Measurements from ENCODE around the gene MRPL43. TPM values are rescaled to one million over a fixed set of nuclear protein-coding genes. Genes with fewer than 3 reads are reported as not detected.

The MRPL43 gene
- total RNA-seq (2021; ENCODE audit: unreplicated experiment), result 136 TPM
- polyA plus RNA-seq (2012), result 153 and 159 TPM in 2 replicates
- Bru-seq, nascent RNA, result percentile 81 among the genes with signal in this experiment
- percentile 90 among the genes with signal in this experiment for BruChase-seq, experiment 1, labeled RNA remaining after a 6-hour chase
- percentile 86 among the genes with signal in this experiment for BruChase-seq, experiment 2, labeled RNA remaining after a 2-hour chase
- long read RNA-seq, transcript MRPL43-212 (2 exons, 810 nt), result minor isoform, 6 of 132 reads
- long read RNA-seq, transcript MRPL43-206 (4 exons, 866 nt), result minor isoform, 8 of 132 reads
- long read RNA-seq, transcript MRPL43-203 (3 exons, 1,010 nt), result major isoform, 73 of 132 reads
- long read RNA-seq, partial matches to known transcripts, result 30 of 132 reads
- long read RNA-seq, other reads (novel, unspliced or antisense), result 8 of 132 reads

GRCh38 chr10:100986952-100987684, at the start of gene MRPL43, which contains the start of gene TWNK:
TSS of gene MRPL43 (minus strand) at chr10:100987497. CDS start at chr10:100987443, 54 bp downstream.
TSS of gene TWNK (plus strand) at chr10:100987543. CDS start at chr10:100988211, 668 bp downstream.
- DNase-seq (ENCODE audit: low read depth, low spot score) (peak; percentile 68), ATAC-seq (peak; percentile 86)
- Histone ChIP-seq H3K79me2 (ENCODE audit: insufficient read depth, low read length) (peaks cover 62% of the 10 kb centered on the region), H3K27me3 (ENCODE audit: insufficient read depth, low read length) (no peaks in the 10 kb centered on the region), H3K36me3 (ENCODE audit: control insufficient read depth in 1 of 2, insufficient read depth in 2 of 2, low read length in 2 of 2) (peaks cover 27 to 32% of the 10 kb centered on the region in 2 experiments), H3K4me2 (ENCODE audit: low read length) (peak within 1 kb of the TSS; percentile 96), H3K27ac (ENCODE audit: low read depth, low read length) (peak within 1 kb of the TSS; percentile 84), H3K9ac (ENCODE audit: low read length) (peak within 1 kb of the TSS; percentile 96), H3K4me3 (replicated peaks in 1 of 2; ENCODE audit: low read depth in 1 of 2, low read length in 2 of 2) (peak within 1 kb of the TSS; percentile 82 to 96), H4K20me1 (ENCODE audit: insufficient read depth) (no peaks in the 10 kb centered on the region; the same call in 1 of the 2 replicates), H3K4me1 (ENCODE audit: control insufficient read depth in 1 of 2, insufficient read depth in 2 of 2, low read length in 2 of 2) (peaks cover 10 to 28% of the 10 kb centered on the region in 2 experiments; a peak in 3 of 4 replicates), H3K9me2 (ENCODE audit: insufficient read depth) (no peaks in the 10 kb centered on the region), H2AFZ (ENCODE audit: low read depth, low read length, poor library complexity, severe bottlenecking) (peak within 1 kb of the TSS; percentile 41), H3K9me3 (ENCODE audit: control insufficient read depth in 1 of 2, insufficient read depth in 1 of 2, low read depth in 1 of 2, low read length in 2 of 2) (no peaks in the 10 kb centered on the region)
- intact Hi-C loops (cut with micrococcal nuclease), result no loop called here
- ChIA-PET RAD21 (ENCODE audit: low non-redundant PET in 1 of 2, low total read pairs in 2 of 2, uncharacterized antibody in 2 of 2, unreplicated experiment in 2 of 2) (no interaction called here), CTCF (interaction anchor here (0.6 to 1.5 kb wide), 2 partner anchors 10 to 11 kb away, joined by 3 to 6 read pairs; no protein-coding TSS in a partner anchor), POLR2A (interaction anchor here (1.0 to 1.6 kb wide), 2 partner anchors 11 to 27 kb away, joined by 3 to 6 read pairs; no protein-coding TSS in a partner anchor)
- no TSS peak for BruUV-seq (replicated peaks)
- TF ChIP-seq FOSL1 (IDR thresholded peaks at IDR 0.05; ENCODE audit: low read depth) (no peak), EZH2 (IDR thresholded peaks at IDR 0.05) (no peak), ZBTB33 (IDR thresholded peaks at IDR 0.05; ENCODE audit: extremely low read depth, insufficient replicate concordance, low read length) (no peak), ELF1 (IDR thresholded peaks at IDR 0.05; ENCODE audit: borderline replicate concordance, low read depth) (no peak), SP1 (IDR thresholded peaks at IDR 0.05; ENCODE audit: low read depth) (no peak), POLR2AphosphoS5 (IDR thresholded peaks at IDR 0.05; ENCODE audit: low read depth, low read length) (peak; percentile 91), JUND (IDR thresholded peaks at IDR 0.05) (no peak), TCF7L2 (IDR thresholded peaks at IDR 0.05; ENCODE audit: borderline replicate concordance, extremely low read depth, insufficient read depth, insufficient read length) (peak; percentile 18), CBX3 (IDR thresholded peaks at IDR 0.05; ENCODE audit: low read depth) (no peak), YY1 (IDR thresholded peaks at IDR 0.05; ENCODE audit: extremely low read depth, insufficient replicate concordance, low read depth, low read length) (peak; percentile 68), EZH2phosphoT487 (IDR thresholded peaks at IDR 0.05; ENCODE audit: borderline replicate concordance) (no peak), SRF (IDR thresholded peaks at IDR 0.05; ENCODE audit: low read depth) (no peak), POLR2A (IDR thresholded peaks at IDR 0.05; ENCODE audit: borderline replicate concordance, extremely low read depth, insufficient read depth, insufficient read length) (peak; percentile 85), CEBPB (IDR thresholded peaks at IDR 0.05; ENCODE audit: low read depth) (no peak)
- TF ChIP-seq, protein P1, sequence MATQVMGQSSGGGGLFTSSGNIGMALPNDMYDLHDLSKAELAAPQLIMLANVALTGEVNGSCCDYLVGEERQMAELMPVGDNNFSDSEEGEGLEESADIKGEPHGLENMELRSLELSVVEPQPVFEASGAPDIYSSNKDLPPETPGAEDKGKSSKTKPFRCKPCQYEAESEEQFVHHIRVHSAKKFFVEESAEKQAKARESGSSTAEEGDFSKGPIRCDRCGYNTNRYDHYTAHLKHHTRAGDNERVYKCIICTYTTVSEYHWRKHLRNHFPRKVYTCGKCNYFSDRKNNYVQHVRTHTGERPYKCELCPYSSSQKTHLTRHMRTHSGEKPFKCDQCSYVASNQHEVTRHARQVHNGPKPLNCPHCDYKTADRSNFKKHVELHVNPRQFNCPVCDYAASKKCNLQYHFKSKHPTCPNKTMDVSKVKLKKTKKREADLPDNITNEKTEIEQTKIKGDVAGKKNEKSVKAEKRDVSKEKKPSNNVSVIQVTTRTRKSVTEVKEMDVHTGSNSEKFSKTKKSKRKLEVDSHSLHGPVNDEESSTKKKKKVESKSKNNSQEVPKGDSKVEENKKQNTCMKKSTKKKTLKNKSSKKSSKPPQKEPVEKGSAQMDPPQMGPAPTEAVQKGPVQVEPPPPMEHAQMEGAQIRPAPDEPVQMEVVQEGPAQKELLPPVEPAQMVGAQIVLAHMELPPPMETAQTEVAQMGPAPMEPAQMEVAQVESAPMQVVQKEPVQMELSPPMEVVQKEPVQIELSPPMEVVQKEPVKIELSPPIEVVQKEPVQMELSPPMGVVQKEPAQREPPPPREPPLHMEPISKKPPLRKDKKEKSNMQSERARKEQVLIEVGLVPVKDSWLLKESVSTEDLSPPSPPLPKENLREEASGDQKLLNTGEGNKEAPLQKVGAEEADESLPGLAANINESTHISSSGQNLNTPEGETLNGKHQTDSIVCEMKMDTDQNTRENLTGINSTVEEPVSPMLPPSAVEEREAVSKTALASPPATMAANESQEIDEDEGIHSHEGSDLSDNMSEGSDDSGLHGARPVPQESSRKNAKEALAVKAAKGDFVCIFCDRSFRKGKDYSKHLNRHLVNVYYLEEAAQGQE (IDR thresholded peaks at IDR 0.05; ENCODE audit: low read depth), result no peak
- TF ChIP-seq, protein P2, sequence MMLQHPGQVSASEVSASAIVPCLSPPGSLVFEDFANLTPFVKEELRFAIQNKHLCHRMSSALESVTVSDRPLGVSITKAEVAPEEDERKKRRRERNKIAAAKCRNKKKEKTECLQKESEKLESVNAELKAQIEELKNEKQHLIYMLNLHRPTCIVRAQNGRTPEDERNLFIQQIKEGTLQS (IDR thresholded peaks at IDR 0.05), result no peak
- TF ChIP-seq, protein P3, sequence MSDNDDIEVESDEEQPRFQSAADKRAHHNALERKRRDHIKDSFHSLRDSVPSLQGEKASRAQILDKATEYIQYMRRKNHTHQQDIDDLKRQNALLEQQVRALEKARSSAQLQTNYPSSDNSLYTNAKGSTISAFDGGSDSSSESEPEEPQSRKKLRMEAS (IDR thresholded peaks at IDR 0.05), result no peak

Measured in HCT116 (cell line).